Keratinocyte (primary cell): Measurements from ENCODE around the gene TTPAL.

ENCODE experiments used
- CTCF ChIP-seq, 3 experiments: IDR thresholded peaks in 1 of 3; conservative IDR thresholded peaks in 1 of 3; optimal IDR thresholded peaks in 1 of 3; 2 replicates in 2 of 3; 3 replicates in 1 of 3; pipeline versions ENCODE3 to v1.5.1; 2011; ENCODE audit warnings: low read length in 3 of 3, mild to moderate bottlenecking in 3 of 3, moderate library complexity in 2 of 3, control low read depth in 1 of 3, inconsistent platforms in 1 of 3; ENCODE audit not compliant: insufficient read depth in 2 of 3; ENCODE audit errors: extremely low read depth in 1 of 3
- EZH2 ChIP-seq: IDR thresholded peaks from one replicate; pipeline ENCODE4 v1.6.1; 2012; ENCODE audit warnings: inconsistent platforms, mild to moderate bottlenecking, low read length, moderate library complexity

DNA sequence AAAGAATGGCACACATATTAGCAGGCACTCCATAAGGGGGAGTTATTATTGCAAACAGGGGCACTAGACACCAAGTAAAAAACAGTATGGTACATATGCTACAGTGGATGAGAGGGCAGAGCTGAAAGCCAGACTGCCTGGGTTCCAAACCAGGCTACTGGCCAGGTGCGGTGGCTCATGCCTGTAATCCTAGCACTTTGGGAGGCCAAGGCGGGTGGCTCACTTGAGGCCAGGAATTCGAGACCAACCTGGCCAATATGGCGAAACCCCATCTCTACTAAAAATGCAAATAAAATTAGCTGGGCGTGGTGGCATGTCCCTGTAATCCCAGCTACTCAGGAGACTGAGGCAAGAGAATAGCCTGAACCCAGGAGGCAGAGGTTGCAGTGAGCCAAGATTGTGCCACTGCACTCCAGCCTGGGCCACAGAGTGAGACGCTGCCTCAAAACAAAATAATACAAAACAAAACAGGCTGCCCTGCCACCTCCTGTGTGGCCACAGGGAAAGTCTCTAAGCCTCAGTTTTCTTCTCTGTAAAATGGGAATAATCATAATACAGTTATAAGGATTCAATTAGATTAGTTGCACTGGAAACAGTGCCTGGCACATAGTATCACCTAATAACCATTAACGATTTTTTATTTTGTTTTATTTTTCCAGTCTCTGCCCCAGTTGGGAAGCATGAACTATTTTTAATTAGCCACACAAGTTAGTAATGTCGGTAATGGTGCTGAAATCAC is 7.5 kb upstream of the TTPAL start:
- TF ChIP-seq CTCF (optimal IDR thresholded peaks at IDR 0.05 in 1 of 3, IDR thresholded peaks at IDR 0.05 in 1 of 3, conservative IDR thresholded peaks at IDR 0.05 in 1 of 3; ENCODE audit: extremely low read depth in 1 of 3, insufficient read depth in 2 of 3, low read length in 3 of 3) (no peak), EZH2 (no peak)
